LNCaP clone FGC (cell line): Measurements from ENCODE around the gene CACNA1D.

Experiments
- DNase-seq: peaks from one replicate; pipeline ENCODE4 v3.0.0-alpha.2; 2011; ENCODE audit warnings: low read depth
- H3K4me3 ChIP-seq: 2 replicates; pipeline ENCODE4 v1.5.1; 2011; ENCODE audit warnings: mild to moderate bottlenecking, low read depth, low read length, control low read depth
- CTCF ChIP-seq: IDR thresholded peaks from 2 replicates; pipeline ENCODE4 v1.5.1; 2012; ENCODE audit warnings: mild to moderate bottlenecking; ENCODE audit not compliant: control insufficient read depth, insufficient read depth; ENCODE audit errors: extremely low read depth

The CACNA1D gene

DNA sequence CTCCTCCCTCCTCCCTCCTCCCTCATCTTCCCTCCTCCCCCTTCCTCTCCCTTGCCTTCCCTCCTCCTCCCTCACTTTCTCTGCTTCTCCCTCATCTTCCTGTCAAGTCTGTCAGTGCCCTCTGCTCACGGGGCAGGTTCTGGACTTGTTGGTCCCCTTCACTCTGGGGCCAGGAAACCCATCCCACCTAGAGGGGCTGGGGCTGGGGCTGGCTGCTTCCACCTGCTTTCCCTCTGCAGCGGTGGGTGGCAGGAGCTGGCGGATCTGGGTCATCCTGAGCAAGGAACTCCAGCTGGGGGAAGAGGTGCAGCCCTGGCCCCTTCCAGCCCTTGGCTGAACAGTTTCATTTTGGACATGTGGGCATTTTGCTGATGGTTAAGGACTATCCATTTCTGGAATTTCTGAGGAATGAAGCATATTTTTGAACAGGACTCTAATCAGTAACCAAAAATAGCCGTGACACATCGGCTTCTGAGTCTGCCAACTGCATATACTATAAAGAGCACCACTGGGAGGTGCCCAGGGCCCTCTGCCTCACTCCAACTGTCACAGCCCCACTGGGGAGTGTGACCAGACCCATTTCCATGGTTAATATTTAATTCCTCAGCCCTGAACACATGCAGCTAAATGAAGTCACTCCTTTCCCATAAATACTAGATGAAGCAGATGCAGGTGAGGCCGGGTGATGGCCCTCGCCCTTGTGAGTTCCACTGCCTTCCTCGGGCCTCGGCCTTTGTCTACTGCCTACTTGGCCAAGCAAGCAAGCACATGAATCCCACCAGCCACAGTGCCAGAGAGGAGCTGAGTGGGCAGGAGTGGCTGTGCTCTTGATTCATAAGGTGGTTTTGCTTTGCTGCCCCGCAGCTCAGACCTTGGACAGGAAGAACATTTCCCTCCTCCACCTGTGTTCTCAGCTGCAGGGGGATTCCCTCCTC is 312.0 kb downstream of the CACNA1D start:
- H3K4me3 ChIP-seq, result no peak overlapping the region
- TF ChIP-seq CTCF, result no peak
- no peak for DNase-seq

DNA sequence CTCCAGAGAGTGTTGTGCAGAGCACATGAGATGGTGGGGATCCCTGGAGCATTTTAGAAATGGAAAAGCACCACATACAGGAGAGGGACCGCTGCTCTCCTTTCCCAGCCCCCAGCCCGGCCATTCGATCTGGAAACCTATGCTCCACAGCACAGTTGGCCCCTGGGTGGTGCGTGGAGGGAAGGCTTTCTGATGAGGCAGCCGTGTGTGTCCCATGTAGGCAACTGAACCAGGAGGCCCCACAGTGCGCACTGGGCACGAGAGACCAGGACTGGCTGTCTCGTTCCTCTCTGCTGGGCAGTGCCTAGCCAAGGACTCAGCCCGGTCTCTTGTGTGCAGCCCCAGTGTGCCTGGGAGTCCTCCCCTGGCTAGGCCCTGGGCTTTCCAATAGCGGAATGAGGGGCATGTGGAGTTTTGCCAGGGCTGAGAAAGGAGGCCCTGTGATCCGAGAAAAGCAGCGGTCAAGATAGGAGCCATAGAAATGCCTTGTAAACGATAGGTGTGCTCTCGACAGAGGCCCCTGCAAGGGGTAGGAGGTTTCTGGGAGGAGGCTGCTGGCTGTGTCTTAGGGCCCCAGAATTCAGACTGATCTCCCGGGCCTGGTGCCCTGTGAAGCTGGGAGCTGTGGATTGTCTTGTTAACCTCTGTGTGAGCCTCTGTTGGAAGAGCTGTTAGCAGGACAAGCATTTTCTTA is 312.9 kb downstream of the CACNA1D start:
- H3K4me3 ChIP-seq, result no peak overlapping the region
- DNase-seq, result no peak
- TF ChIP-seq CTCF, result no peak

DNA sequence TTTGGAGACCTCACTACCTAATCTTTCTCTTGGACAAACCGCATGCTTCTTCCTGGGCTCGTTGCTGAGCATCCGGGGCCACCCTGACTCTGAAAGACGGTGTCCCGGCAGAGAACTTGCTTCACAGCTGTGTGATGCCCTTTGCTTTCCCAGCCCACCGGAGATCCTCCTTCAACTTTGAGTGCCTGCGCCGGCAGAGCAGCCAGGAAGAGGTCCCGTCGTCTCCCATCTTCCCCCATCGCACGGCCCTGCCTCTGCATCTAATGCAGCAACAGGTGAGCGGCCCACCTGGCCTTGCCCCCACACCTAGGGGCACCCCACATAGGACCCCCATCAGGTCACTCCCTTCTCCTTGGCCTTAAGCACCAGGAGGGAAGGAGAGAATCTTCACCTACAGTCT is 314.1 kb downstream of the CACNA1D start:
- H3K4me3 ChIP-seq, result no peak overlapping the region
- DNase-seq, result no peak
- TF ChIP-seq CTCF, result no peak

GRCh38 chr3:53809267-53809666 is 314.9 kb downstream of the CACNA1D start:
- DNase-seq, result no peak
- no peak overlapping the region for H3K4me3 ChIP-seq
- TF ChIP-seq CTCF, result no peak

GRCh38 chr3:53809764-53810400 is 315.5 kb downstream of the CACNA1D start:
- DNase-seq, result no peak
- H3K4me3 ChIP-seq, result no peak overlapping the region

More at GRCh38 chr3:53809764-53810400, 315.5 kb downstream of the CACNA1D start:
- TF ChIP-seq CTCF, result no peak
